Measurements from ENCODE around the gene ASMTL.

ASMTL gene

DNA sequence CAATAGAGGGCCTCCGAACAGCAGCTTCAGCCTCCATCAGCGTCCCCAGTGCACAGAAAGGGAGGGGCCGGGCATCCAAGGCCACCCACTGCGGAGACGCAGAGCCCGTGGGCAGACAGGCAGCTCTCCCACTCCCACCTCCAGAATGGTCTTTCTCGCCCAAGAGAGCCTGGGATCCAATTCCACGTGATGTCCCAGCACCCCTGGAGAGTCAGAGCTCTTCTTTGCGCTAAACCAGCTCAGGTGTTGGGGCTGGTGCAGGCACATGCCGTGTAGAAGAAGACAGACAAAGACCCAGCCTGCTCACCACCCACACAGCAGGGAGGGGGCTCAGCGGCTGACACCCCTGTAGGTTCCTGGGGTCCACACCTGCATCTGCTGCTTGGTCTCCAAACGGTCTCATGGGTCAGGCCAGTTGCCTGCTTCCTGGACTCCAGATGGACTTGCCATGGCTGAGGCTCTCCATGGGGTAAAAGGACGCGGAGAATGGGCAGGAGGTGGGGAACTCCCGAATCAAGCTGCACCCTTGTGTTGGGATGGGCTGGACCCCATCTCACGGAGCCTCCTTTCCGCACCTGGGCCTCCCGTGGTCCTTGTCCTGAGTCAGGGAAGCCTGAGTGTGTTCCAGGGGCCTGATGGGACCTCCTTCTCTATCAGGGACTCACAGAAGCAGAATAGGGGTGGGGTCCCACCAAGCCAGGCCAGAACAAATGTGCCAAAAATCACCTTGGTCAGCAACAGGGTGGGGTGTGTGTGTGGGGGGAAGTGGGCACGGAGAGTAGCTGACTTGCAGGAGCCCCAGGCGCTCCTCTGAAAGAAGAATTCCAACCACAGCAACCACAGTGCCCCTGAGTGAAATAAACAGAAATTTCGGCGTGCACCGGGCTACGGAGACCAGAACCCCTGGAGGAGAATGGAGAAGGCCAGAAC, 11.6 kb upstream of the ASMTL start:
- TF ChIP-seq ZNF565 (CRISPR knock-in tag; conservative IDR thresholded peaks at IDR 0.05; ENCODE audit: low read depth) (no peak), ZC3H10 (CRISPR knock-in tag; IDR thresholded peaks at IDR 0.05) (no peak), ZFP30 (CRISPR knock-in tag; IDR thresholded peaks at IDR 0.05) (no peak)
- ATAC-seq, result no peak

DNA sequence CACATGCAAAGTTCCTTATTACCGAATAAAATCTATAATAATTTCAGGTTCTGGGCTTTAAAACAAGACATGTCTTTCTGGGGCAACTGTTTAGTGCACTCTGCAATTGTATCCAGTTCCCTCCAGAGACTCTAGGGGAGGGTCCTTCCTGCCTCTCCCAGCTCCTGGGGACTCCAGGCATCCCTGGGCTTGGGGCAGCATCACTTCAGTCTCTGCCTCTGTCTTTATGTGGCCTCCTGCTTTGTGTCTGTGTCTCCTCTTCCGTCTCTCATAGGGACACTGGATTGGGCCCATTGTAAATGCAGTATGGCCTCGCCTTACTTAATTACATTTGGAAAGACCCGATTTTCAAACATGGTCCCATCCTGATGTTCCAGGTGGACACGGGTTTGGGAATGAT, 10.9 kb upstream of the ASMTL start:
- TF ChIP-seq, protein P1, sequence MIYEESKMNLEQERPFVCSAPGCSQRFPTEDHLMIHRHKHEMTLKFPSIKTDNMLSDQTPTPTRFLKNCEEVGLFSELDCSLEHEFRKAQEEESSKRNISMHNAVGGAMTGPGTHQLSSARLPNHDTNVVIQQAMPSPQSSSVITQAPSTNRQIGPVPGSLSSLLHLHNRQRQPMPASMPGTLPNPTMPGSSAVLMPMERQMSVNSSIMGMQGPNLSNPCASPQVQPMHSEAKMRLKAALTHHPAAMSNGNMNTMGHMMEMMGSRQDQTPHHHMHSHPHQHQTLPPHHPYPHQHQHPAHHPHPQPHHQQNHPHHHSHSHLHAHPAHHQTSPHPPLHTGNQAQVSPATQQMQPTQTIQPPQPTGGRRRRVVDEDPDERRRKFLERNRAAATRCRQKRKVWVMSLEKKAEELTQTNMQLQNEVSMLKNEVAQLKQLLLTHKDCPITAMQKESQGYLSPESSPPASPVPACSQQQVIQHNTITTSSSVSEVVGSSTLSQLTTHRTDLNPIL (CRISPR knock-in tag; IDR thresholded peaks at IDR 0.05; ENCODE audit: low read depth), result no peak
- TF ChIP-seq CSDC2 (CRISPR knock-in tag; IDR thresholded peaks at IDR 0.05) (no peak), ZFP30 (CRISPR knock-in tag; IDR thresholded peaks at IDR 0.05) (no peak), ESRRG (CRISPR knock-in tag; IDR thresholded peaks at IDR 0.05) (no peak), ZFP3 (CRISPR knock-in tag; IDR thresholded peaks at IDR 0.05) (no peak), GLIS3 (CRISPR knock-in tag; IDR thresholded peaks at IDR 0.05) (no peak), PPARA (CRISPR knock-in tag; IDR thresholded peaks at IDR 0.05; ENCODE audit: borderline replicate concordance) (no peak), BACH2 (CRISPR knock-in tag; IDR thresholded peaks at IDR 0.05; ENCODE audit: borderline replicate concordance) (no peak), ISL1 (CRISPR knock-in tag; IDR thresholded peaks at IDR 0.05) (no peak), SNAI2 (CRISPR knock-in tag; IDR thresholded peaks at IDR 0.05) (no peak), TCF4 (CRISPR knock-in tag; IDR thresholded peaks at IDR 0.05; ENCODE audit: borderline replicate concordance) (no peak), ZC3H10 (CRISPR knock-in tag; IDR thresholded peaks at IDR 0.05) (no peak), ZNF565 (CRISPR knock-in tag; conservative IDR thresholded peaks at IDR 0.05; ENCODE audit: low read depth) (no peak)
- TF ChIP-seq, protein P2, sequence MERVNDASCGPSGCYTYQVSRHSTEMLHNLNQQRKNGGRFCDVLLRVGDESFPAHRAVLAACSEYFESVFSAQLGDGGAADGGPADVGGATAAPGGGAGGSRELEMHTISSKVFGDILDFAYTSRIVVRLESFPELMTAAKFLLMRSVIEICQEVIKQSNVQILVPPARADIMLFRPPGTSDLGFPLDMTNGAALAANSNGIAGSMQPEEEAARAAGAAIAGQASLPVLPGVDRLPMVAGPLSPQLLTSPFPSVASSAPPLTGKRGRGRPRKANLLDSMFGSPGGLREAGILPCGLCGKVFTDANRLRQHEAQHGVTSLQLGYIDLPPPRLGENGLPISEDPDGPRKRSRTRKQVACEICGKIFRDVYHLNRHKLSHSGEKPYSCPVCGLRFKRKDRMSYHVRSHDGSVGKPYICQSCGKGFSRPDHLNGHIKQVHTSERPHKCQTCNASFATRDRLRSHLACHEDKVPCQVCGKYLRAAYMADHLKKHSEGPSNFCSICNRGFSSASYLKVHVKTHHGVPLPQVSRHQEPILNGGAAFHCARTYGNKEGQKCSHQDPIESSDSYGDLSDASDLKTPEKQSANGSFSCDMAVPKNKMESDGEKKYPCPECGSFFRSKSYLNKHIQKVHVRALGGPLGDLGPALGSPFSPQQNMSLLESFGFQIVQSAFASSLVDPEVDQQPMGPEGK (CRISPR knock-in tag; IDR thresholded peaks at IDR 0.05; ENCODE audit: borderline replicate concordance), result no peak
- TF ChIP-seq, protein P3, sequence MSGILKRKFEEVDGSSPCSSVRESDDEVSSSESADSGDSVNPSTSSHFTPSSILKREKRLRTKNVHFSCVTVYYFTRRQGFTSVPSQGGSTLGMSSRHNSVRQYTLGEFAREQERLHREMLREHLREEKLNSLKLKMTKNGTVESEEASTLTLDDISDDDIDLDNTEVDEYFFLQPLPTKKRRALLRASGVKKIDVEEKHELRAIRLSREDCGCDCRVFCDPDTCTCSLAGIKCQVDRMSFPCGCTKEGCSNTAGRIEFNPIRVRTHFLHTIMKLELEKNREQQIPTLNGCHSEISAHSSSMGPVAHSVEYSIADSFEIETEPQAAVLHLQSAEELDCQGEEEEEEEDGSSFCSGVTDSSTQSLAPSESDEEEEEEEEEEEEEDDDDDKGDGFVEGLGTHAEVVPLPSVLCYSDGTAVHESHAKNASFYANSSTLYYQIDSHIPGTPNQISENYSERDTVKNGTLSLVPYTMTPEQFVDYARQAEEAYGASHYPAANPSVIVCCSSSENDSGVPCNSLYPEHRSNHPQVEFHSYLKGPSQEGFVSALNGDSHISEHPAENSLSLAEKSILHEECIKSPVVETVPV (CRISPR knock-in tag; IDR thresholded peaks at IDR 0.05), result no peak
- TF ChIP-seq, protein P4, sequence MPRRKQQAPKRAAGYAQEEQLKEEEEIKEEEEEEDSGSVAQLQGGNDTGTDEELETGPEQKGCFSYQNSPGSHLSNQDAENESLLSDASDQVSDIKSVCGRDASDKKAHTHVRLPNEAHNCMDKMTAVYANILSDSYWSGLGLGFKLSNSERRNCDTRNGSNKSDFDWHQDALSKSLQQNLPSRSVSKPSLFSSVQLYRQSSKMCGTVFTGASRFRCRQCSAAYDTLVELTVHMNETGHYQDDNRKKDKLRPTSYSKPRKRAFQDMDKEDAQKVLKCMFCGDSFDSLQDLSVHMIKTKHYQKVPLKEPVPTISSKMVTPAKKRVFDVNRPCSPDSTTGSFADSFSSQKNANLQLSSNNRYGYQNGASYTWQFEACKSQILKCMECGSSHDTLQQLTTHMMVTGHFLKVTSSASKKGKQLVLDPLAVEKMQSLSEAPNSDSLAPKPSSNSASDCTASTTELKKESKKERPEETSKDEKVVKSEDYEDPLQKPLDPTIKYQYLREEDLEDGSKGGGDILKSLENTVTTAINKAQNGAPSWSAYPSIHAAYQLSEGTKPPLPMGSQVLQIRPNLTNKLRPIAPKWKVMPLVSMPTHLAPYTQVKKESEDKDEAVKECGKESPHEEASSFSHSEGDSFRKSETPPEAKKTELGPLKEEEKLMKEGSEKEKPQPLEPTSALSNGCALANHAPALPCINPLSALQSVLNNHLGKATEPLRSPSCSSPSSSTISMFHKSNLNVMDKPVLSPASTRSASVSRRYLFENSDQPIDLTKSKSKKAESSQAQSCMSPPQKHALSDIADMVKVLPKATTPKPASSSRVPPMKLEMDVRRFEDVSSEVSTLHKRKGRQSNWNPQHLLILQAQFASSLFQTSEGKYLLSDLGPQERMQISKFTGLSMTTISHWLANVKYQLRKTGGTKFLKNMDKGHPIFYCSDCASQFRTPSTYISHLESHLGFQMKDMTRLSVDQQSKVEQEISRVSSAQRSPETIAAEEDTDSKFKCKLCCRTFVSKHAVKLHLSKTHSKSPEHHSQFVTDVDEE (CRISPR knock-in tag; IDR thresholded peaks at IDR 0.05), result no peak
- no peak for ATAC-seq

DNA sequence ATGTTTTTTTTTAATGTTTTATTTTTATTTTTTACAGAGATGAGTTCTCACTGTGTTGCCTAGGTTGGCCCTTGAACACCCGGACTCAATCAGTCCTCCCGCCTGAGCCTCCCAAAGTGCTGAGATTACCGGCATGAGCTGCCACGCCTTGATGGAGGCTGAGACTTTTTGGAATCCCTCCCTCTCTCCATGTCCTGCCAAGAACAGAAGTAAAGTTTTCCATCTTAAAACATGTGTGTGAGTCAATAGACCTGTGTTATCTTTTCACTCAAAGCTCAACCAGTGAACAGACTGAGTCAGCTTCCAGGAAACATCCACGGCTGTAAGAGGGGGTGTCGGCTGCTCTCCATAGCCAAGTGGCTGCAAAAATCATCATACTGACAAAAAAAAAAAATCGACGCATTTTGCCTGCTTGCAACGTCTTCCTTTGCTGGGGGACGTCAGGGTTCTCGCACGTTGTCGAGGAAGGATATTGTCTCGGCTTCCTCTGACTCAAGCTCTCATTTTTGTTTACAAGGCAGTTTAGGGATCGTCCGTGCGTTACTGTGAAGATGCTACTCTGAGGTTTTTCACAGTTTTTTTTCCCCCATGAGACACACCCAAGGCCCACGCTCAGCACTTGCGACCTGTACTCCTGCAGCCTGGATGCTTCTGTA, 10.0 kb upstream of the ASMTL start:
- no peak; the same call in 2 of the 3 replicates for ATAC-seq
- TF ChIP-seq, protein P4 (CRISPR knock-in tag; IDR thresholded peaks at IDR 0.05), result no peak
- no peak for TF ChIP-seq ESRRG (CRISPR knock-in tag; IDR thresholded peaks at IDR 0.05)
- no peak for TF ChIP-seq ZC3H10 (CRISPR knock-in tag; IDR thresholded peaks at IDR 0.05)
- no peak for TF ChIP-seq GLIS3 (CRISPR knock-in tag; IDR thresholded peaks at IDR 0.05)
- no peak for TF ChIP-seq RARB (CRISPR knock-in tag; IDR thresholded peaks at IDR 0.05)
